Lung microvascular endothelial cell (primary cell): Measurements from ENCODE around the gene DSCAML1. TPM values are rescaled to one million over a fixed set of nuclear protein-coding genes. Genes with fewer than 3 reads are reported as not detected.
A peak's percentile ranks its signal among the peaks of the same experiment; 100 is the strongest.

Source experiments
- DNase-seq, 2 donors: peaks; one replicate each; pipeline versions ENCODE4 v3.0.0 to v3.0.0-alpha.2; 2010; ENCODE audit warnings: low read depth in 2 of 2
- total RNA-seq: library from RNA; depleted of rRNA; stranded (reverse); fragments of >200 nt; gene quantifications from 2 replicates; pipeline ENCODE4 v1.2.1, GENCODE V29; 2014

The DSCAML1 gene
- total RNA-seq, 1 donor from 2014 or later, result under 0.01 TPM

GRCh38 chr11:117527271-117527670 is 269.7 kb downstream of the DSCAML1 start:
- no peak for DNase-seq

GRCh38 chr11:117525866-117526542 is 271.0 kb downstream of the DSCAML1 start:
- no peak for DNase-seq

GRCh38 chr11:117524468-117525183 is 272.4 kb downstream of the DSCAML1 start:
- DNase-seq, result no peak

DNA sequence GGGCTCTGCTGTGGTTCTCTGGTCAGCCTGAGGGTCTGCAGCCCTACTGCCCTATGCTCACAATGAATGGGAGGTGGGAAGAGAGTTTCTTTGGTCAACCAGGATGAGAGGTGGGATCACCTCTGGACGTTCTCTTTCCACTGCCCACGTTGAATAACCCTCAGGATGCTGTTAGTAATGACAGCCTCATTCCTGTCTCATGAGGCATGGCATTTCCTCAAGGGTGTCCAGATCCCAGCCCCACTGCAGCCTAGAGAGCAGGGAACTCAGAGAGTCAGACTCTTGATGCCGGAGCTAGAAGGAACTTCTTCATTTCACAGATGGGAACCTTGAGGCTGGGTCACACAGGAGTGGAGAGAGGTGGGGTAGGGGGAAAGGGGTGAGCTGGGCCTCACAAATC is 273.3 kb downstream of the DSCAML1 start:
- DNase-seq, result peak in 1 of 2 donors; percentile 22

- no peak for DNase-seq
Observed at GRCh38 chr11:117521974-117522373, 275.0 kb downstream of the DSCAML1 start.

- DNase-seq, result no peak
Observed at GRCh38 chr11:117520966-117521365, 276.1 kb downstream of the DSCAML1 start.

DNA sequence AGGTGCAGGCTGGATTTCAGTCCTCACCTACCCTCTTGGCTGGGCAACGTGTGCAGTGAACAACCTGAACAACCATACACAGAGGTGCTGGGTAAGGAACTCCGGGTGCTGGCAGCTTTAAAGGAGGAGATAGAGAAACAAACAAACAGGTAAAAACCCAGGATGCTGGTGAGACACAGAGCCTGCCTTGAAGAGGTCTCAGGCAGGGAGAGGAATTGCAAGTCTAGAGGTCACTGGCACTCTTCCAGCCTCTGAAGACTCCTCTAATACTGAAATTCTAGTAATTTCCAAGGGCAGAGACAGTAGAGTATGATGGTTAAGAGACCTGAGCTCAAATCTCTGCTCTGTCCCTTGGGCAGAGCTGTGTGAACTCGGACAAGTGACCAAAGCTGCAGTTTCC is 276.8 kb downstream of the DSCAML1 start:
- no peak for DNase-seq

DNA sequence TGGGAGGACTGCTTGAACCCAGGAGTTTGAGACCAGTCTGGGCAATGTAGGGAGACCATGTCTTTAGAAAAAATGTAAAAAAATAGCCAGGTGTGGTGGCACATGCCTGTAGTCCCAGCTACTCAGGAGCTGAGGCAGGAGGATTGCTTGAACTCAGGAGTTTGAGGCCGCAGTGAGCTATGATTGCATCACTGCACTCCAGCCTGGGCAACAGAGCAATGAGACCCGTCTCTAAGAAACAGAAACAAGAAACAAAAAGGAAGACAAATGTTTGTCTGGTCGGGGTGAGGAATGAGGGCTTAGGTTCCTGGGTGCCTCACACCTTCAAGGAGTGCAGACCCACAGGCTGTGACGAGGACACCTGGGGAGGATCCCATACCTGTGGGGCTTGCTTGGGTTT is 277.4 kb downstream of the DSCAML1 start:
- no peak for DNase-seq

GRCh38 chr11:117519170-117519569 is 277.8 kb downstream of the DSCAML1 start:
- no peak for DNase-seq

GRCh38 chr11:117518455-117518854 is 278.6 kb downstream of the DSCAML1 start:
- DNase-seq, result no peak

DNA sequence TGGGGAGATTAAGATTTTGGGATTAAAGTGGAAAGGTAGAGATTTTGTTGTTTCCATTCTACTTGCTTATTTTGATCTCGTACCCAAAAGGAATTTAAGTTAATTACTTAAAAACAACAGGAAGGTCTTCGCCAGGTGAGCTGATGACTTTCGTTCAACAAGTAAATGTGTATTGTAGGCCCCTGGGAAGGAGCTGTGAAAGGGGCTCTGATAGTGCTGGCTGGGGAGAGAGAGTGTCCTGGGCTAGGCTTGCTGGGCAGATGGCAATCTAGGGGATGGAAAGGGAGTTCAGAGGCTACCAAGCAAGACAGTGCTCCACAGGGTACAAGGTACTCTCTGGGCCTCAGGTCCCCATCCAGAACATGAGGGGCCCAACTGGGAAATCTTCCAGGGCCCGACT is 279.9 kb downstream of the DSCAML1 start:
- DNase-seq, result no peak

- no peak for DNase-seq
Observed at GRCh38 chr11:117515892-117516787, 280.9 kb downstream of the DSCAML1 start.

- no peak for DNase-seq
Observed at GRCh38 chr11:117514256-117514655, 282.8 kb downstream of the DSCAML1 start.

DNA sequence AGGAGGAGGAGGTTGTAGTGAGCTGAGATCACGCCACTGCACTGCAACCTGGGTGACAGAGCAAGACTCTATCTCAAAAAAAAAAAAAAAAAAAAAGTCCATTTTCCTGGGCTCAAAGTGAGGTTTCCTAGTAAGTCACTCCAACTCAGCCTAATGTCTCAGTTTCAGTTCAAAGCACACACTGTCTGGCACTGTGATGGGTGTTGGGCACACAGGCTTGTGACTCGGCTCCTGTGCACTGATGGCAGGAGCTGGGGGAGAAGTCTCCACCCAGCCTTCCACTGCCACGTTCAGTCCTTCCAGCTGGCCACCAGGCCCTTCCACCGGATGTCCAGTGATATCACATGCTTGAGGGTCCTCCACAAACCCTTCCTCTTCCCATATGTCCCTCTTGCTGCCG is 283.4 kb downstream of the DSCAML1 start:
- DNase-seq, result no peak

DNA sequence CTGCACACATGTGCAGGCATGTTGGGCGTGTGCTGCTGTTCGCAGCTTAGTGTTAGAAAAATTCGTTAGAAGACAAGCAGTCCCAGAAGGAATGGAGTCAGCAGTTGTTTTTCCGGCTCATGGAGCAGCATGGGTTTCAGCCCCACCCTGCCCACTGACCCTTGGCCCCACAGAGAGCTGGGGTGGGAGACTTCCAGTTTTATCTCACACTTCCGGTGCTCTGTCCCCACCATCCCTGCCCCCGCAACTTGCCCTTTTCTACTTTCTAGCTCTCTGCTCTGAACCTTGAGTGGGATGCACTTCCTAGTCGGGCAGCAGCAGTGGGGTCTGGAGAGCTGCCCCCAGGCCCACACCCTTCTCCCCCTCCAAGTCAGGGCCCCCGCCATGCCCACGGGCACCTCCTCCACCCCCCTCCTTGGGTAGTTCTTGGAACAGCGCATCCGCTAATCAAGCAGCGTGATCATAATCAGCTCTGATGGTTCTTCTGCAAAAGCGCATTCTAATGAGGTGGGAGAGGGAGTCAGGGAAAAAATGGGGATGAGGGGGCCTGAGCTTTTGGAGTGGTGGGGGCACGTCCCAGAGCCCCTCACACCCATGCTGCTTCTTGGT is 285.0 kb downstream of the DSCAML1 start:
- no peak for DNase-seq

DNA sequence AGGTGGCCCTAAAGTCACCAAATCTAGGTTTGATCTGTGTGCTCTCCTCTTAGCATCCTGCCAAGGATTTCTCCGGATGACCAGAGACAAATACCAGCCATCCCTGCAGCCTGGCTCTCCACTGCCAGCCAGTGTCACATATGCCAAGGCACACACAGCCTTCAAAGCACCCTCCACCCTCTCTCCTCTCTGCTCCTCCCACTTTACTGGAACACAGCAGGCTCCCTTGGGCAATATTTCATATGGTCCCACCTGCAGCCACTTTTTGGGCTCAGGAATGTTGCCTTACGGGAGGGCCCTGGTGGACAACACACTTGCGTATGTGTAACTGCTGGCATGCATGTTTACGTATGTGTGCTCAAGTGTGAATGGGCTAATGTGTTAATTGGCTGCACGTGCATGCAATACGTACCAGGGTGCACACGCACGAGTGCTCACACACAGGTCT is 285.5 kb downstream of the DSCAML1 start:
- DNase-seq, result no peak

- no peak for DNase-seq
Observed at GRCh38 chr11:117510646-117511045, 286.4 kb downstream of the DSCAML1 start.

DNA sequence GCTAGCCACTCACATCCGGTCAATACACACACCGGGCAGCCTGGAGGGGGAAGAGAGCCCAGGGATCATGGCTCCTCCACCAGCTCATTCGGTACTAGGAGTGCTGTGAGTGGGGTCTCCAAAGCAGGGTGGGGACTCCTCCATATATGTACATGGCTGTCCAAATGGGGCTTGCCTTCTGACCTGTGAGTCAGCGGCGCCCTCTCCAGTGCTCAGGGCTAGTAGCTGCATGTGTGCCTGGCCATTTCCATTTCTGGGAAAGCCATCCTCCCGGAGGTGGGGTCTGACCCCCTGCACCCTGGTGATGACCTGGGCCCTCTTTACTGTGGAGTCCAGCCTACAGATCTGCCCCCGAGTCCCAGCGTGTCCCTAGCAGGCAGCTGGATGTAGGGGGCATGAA is 287.5 kb downstream of the DSCAML1 start:
- no peak for DNase-seq

DNA sequence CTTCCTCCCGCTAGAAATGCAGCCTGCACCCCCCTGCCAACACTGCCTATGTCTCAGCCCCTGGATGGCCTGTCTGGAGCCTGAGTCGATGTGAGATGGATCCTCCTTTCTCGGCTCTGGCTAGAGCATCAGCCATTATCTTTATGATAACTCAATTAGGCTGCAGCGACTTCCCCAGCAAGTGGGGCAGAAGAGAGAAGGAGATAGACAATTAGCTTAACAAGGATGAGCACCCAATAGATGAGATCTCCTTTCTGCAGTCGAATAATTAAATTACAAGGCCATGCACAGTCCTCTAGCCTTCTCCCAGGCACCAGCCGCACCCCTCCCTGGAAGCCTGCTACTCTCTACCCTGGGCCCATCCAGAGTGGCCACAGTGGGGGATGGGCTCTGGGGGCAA is 290.0 kb downstream of the DSCAML1 start:
- DNase-seq, result no peak

GRCh38 chr11:117505285-117505970 is 291.6 kb downstream of the DSCAML1 start:
- DNase-seq, result no peak

GRCh38 chr11:117502779-117503100 is 294.3 kb downstream of the DSCAML1 start:
- no peak for DNase-seq
